Parathyroid adenoma (tissue), 2 donors: ENCODE measurements around the gene IZUMO1.
A peak's percentile ranks its signal among the peaks of the same experiment; 100 is the strongest.

Source experiments
- H2AFZ ChIP-seq: fragments of 300-600 bp; sonication (generic); one replicate; pipeline ENCODE4 v1.7.0; 2017; ENCODE audit warnings: antibody characterized with exemption, mild to moderate bottlenecking
- H3K27ac ChIP-seq: fragments of 300-600 bp; sonication (generic); one replicate; pipeline ENCODE4 v1.7.0; 2017
- H3K27me3 ChIP-seq: fragments of 300-600 bp; sonication (generic); one replicate; pipeline ENCODE4 v1.7.0; 2017; ENCODE audit warnings: low read length; ENCODE audit not compliant: control insufficient read depth, insufficient read depth
- H3K36me3 ChIP-seq: fragments of 300-600 bp; sonication (generic); one replicate; pipeline ENCODE4 v1.7.0; 2017; ENCODE audit warnings: low read length; ENCODE audit not compliant: control insufficient read depth, insufficient read depth
- H3K4me1 ChIP-seq: fragments of 300-600 bp; sonication (generic); one replicate; pipeline ENCODE4 v1.7.0; 2017; ENCODE audit warnings: control low read depth
- H3K4me2 ChIP-seq: fragments of 300-600 bp; sonication (generic); one replicate; pipeline ENCODE4 v1.7.0; 2017; ENCODE audit warnings: low read length
- H3K4me3 ChIP-seq: fragments of 300-600 bp; sonication (generic); one replicate; pipeline ENCODE4 v1.7.0; 2017; ENCODE audit warnings: low read depth, low read length
- H3K79me2 ChIP-seq: fragments of 300-600 bp; sonication (generic); one replicate; pipeline ENCODE4 v1.7.0; 2017; ENCODE audit warnings: control low read depth
- H3K9ac ChIP-seq: fragments of 300-600 bp; sonication (generic); one replicate; pipeline ENCODE4 v1.7.0; 2017; ENCODE audit warnings: mild to moderate bottlenecking
- H3K9me3 ChIP-seq: fragments of 300-600 bp; sonication (generic); one replicate; pipeline ENCODE4 v1.7.0; 2017; ENCODE audit warnings: low read length; ENCODE audit not compliant: control insufficient read depth
- TF ChIP-seq, protein P1 (sequence below): fragments of 300-600 bp; sonication (generic); IDR thresholded peaks from one replicate; pipeline ENCODE4 v1.7.0; 2017; ENCODE audit warnings: antibody characterized with exemption, mild to moderate bottlenecking
- donor health status: primary hyperparathyroidism.

The IZUMO1 gene

DNA sequence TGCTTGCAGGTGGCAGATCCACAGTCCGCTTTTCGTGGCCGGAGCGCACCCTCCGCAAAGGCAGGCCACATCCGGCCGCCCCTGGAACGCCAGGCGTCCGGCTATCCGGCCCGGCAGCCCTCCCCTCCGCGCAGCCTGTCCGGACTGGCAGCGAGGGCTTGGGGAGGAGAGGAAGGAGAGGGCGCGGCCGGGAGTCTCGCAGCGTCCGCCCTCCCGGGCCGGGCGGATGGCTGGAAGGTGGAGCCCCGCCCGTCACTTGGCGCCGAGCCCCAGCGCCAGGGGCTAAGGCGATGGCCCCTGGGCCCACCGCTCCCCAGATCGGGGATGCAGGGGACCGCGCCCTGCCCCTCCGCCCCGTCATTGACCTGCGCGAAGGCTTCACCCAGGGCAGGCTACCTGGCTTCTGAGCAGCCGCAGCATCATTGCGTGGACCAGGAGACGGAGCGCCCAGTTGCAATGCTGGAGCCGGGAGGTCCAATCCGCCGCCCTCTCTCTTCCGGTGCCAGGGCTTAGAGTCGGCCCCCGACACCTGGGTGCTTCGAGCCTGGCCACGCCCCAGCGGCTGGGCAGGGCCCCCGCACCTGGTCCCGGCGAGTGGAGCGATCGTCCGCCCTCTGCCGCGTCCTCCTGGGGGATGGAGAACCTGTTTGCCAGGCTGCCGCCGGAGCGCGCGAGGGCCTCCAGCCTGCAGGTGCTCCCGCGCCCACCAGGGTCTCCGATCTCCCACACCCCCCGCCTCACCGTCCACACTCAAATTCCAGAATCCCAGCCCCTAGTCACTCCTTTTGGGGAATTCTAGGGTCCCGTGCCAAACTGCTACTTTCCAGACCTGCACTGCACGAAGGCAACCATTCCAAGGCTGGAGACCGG, 6.0 kb upstream of the IZUMO1 start, which contains the start of gene FUT1:
FUT1 (minus strand) TSS at position 146 of the 870 bp plus-strand sequence. CDS start 1,360 bp downstream, outside the sequence.
- H3K9ac ChIP-seq: peak within 1 kb of the TSS; percentile 41
- no peaks in the 10 kb centered on the region for H3K36me3 ChIP-seq
- H3K79me2 ChIP-seq: peaks cover 3% of the 10 kb centered on the region
- H3K4me1 ChIP-seq: peaks cover 4% of the 10 kb centered on the region
- peak within 1 kb of the TSS; percentile 64 for H3K27ac ChIP-seq
- H2AFZ ChIP-seq: peak within 1 kb of the TSS; percentile 90
- TF ChIP-seq, protein P1, sequence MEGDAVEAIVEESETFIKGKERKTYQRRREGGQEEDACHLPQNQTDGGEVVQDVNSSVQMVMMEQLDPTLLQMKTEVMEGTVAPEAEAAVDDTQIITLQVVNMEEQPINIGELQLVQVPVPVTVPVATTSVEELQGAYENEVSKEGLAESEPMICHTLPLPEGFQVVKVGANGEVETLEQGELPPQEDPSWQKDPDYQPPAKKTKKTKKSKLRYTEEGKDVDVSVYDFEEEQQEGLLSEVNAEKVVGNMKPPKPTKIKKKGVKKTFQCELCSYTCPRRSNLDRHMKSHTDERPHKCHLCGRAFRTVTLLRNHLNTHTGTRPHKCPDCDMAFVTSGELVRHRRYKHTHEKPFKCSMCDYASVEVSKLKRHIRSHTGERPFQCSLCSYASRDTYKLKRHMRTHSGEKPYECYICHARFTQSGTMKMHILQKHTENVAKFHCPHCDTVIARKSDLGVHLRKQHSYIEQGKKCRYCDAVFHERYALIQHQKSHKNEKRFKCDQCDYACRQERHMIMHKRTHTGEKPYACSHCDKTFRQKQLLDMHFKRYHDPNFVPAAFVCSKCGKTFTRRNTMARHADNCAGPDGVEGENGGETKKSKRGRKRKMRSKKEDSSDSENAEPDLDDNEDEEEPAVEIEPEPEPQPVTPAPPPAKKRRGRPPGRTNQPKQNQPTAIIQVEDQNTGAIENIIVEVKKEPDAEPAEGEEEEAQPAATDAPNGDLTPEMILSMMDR: peak; percentile 15
- no peaks in the 10 kb centered on the region for H3K27me3 ChIP-seq
- peak within 1 kb of the TSS; percentile 62 for H3K4me3 ChIP-seq
- H3K4me2 ChIP-seq: peak within 1 kb of the TSS; percentile 83
- H3K9me3 ChIP-seq: no peaks in the 10 kb centered on the region

DNA sequence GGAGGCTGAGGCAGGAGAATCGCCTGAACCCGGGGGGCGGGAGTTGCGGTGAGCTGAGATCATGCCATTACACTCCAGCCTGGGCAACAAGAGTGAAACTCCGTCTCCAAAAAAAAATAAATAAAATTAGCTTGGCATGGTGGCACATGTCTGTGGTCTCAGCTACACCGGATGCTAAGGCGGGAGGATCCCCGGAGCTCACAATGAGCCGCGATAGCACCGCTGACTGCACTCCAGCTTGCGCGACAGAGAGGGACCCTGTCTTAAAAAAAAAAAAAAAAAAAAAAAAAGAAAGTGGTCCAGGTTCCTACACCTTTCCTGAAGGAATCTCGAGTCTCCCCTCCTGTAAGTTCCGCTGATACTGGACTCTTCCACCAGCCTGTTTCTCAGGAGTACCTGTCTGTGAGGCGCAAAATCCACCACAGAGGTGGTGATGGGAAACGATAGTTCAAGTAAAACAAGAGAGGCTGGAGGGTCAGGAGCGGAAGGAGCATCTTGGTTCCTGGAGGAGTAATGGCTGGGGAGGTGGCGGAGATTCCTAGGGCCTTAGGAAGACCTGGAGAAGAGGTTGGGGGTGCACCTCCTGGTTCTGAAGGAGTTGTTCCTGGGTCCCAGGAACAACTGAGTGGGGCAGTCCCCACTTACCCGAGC, 5.3 kb upstream of the IZUMO1 start:
- peaks cover 3% of the 10 kb centered on the region for H3K79me2 ChIP-seq
- TF ChIP-seq, protein P1: no peak
- H3K4me2 ChIP-seq: peak overlapping the region; percentile 83
- no peaks in the 10 kb centered on the region for H3K36me3 ChIP-seq
- peak overlapping the region; percentile 64 for H3K27ac ChIP-seq
- H2AFZ ChIP-seq: peak overlapping the region; percentile 90
- H3K4me3 ChIP-seq: peak overlapping the region; percentile 62
- peaks cover 8% of the 10 kb centered on the region for H3K4me1 ChIP-seq
- H3K9me3 ChIP-seq: no peaks in the 10 kb centered on the region
- H3K9ac ChIP-seq: peak overlapping the region; percentile 41
- H3K27me3 ChIP-seq: no peaks in the 10 kb centered on the region

DNA sequence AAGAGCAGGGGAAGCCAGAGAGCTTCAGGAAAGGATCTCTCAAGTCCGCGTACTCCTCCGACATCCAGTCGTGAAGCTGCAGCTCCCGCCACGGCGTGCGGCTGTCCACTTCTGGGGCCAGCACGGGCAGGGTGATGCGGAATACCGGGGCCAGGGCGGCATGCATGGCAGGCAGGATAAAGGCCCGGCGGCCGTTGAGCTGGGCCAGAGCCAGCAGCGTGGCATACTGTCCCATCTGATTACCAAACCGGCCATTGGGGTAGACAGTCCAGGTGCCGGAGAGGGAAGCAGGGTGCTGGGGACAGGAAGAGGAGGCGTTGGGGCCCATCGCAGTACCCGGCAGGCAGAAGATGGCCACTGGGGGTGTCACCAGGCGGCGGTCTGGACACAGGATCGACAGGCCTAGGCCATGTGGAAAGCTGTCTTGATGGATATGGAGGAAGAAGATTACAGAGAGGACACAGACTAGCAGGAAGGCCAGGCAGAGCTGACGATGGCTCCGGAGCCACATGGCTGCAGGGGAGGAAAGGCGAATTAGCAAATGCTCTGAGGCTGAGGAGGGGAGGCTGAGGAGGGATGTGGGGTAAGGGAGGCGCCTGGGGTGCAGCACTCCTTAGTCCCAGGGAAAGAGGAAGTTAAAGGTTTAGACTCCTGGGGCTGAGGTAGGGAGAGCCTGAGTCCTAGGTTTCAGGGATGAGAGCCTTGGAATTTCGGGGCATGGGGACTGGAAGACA, 4.2 kb upstream of the IZUMO1 start:
- no peak overlapping the region for H3K4me3 ChIP-seq
- no peak overlapping the region for H3K9ac ChIP-seq

DNA sequence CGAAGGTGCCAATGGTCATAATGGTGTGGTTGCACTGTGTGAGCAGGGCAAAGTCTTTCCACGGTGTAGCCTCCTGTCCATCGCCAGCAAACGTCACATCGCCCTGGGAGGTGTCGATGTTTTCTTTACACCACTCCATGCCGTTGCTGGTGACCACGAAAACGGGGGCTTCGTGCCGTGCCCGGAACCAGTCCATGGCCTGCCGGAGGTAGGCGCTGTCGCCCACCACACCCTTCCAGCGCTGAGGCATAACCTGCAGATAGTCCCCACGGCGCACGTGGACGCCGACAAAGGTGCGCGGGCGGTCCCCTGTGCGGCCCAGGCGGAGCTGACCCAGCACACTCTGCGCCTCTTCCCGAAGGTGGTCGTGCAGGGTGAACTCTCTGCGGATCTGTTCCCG, 3.6 kb upstream of the IZUMO1 start:
- H3K4me2 ChIP-seq: no peak overlapping the region
- no peak overlapping the region for H3K9ac ChIP-seq
- no peaks in the 10 kb centered on the region for H3K27me3 ChIP-seq
- no peak overlapping the region for H3K4me3 ChIP-seq
- no peaks in the 10 kb centered on the region for H3K9me3 ChIP-seq
- peaks cover 3% of the 10 kb centered on the region for H3K79me2 ChIP-seq
- no peaks in the 10 kb centered on the region for H3K36me3 ChIP-seq
- no peak overlapping the region for H3K27ac ChIP-seq
- TF ChIP-seq, protein P1: no peak
- peaks cover 8% of the 10 kb centered on the region for H3K4me1 ChIP-seq
- H2AFZ ChIP-seq: no peak overlapping the region

More for the DNA sequence above, 4.2 kb upstream of the IZUMO1 start:
- Histone ChIP-seq H2AFZ (no peak overlapping the region), H3K4me2 (no peak overlapping the region), H3K9me3 (no peaks in the 10 kb centered on the region), H3K27ac (no peak overlapping the region), H3K27me3 (no peaks in the 10 kb centered on the region), H3K79me2 (peaks cover 3% of the 10 kb centered on the region), H3K4me1 (peaks cover 8% of the 10 kb centered on the region), H3K36me3 (no peaks in the 10 kb centered on the region)
- TF ChIP-seq, protein P1: no peak
